GM21619 (cell line): ENCODE data around the gene HSPA1L.
"Not testable (repeated sequence)": the region's sequence is repeated elsewhere in the genome, so short reads cannot be mapped to it uniquely, and the experiment has no call there.

Experiments
- ATAC-seq: cut with Tn5 transposase; IDR thresholded peaks from one replicate; pipeline ENCODE4 v1.9.1; 2021; ENCODE audit not compliant: unreplicated experiment

HSPA1L gene

GRCh38 chr6:31817133-31817928 lies 2.2 kb upstream of the HSPA1L start:
- ATAC-seq, result not testable (repeated sequence)

GRCh38 chr6:31814677-31815024 lies 432 bp downstream of the HSPA1L start:
- ATAC-seq, result peak; percentile 24

- ATAC-seq, result no peak
Observed at GRCh38 chr6:31813465-31813849, 1.6 kb downstream of the HSPA1L start.

- ATAC-seq, result no peak
Observed at GRCh38 chr6:31811645-31812044, 3.4 kb downstream of the HSPA1L start.

GRCh38 chr6:31808599-31808998 lies 6.5 kb downstream of the HSPA1L start:
- ATAC-seq, result not testable (repeated sequence)

- ATAC-seq, result peak; percentile 77
Observed at GRCh38 chr6:31806470-31807272, 8.4 kb downstream of the HSPA1L start, which contains the start of gene LSM2. Gene LSM2, minus strand, starts transcription at chr6:31806966. Its CDS starts 209 bp downstream, at chr6:31806757.

- peak; percentile 20 for ATAC-seq
Observed at GRCh38 chr6:31805939-31806469, 9.1 kb downstream of the HSPA1L start.

- not testable (repeated sequence) for ATAC-seq
Observed at GRCh38 chr6:31801031-31801927, 13.8 kb downstream of the HSPA1L start.

GRCh38 chr6:31799781-31800180 lies 15.3 kb downstream of the HSPA1L start:
- ATAC-seq, result no peak

GRCh38 chr6:31797588-31797987 lies 17.5 kb downstream of the HSPA1L start:
- ATAC-seq, result no peak

- ATAC-seq, result no peak
Observed at GRCh38 chr6:31796993-31797385, 18.1 kb downstream of the HSPA1L start.

GRCh38 chr6:31795616-31796298 lies 19.3 kb downstream of the HSPA1L start, which contains the start of gene VARS1:
Gene VARS1, minus strand, starts transcription at chr6:31795752. Its CDS starts 535 bp downstream, at chr6:31795217.
- peak; percentile 78 for ATAC-seq

GRCh38 chr6:31794866-31795615 lies 20.0 kb downstream of the HSPA1L start:
- peak; percentile 14 for ATAC-seq

GRCh38 chr6:31794294-31794865 lies 20.7 kb downstream of the HSPA1L start:
- no peak for ATAC-seq

- not testable (repeated sequence) for ATAC-seq
Observed at GRCh38 chr6:31793927-31794245, 21.2 kb downstream of the HSPA1L start.

- no peak for ATAC-seq
Observed at GRCh38 chr6:31792761-31793171, 22.3 kb downstream of the HSPA1L start.

- no peak for ATAC-seq
Observed at GRCh38 chr6:31792090-31792374, 23.1 kb downstream of the HSPA1L start.

GRCh38 chr6:31791324-31792089 lies 23.6 kb downstream of the HSPA1L start:
- ATAC-seq, result no peak

GRCh38 chr6:31785475-31785874 lies 29.6 kb downstream of the HSPA1L start:
- ATAC-seq, result no peak
